GM15510 (cell line): ENCODE data around the gene PRRG4.

ENCODE experiments used
- POLR2A ChIP-seq: IDR thresholded peaks from 3 replicates; pipeline ENCODE4 v1.6.1; 2011; ENCODE audit warnings: borderline replicate concordance; ENCODE audit not compliant: insufficient read length; ENCODE audit errors: extremely low read depth

The PRRG4 gene

GRCh38 chr11:32861850-32862577 lies 32.3 kb downstream of the PRRG4 start:
- no peak for TF ChIP-seq POLR2A

GRCh38 chr11:32864555-32864954 lies 34.8 kb downstream of the PRRG4 start:
- no peak for TF ChIP-seq POLR2A

- TF ChIP-seq POLR2A = no peak
Observed at GRCh38 chr11:32870676-32871075, 40.9 kb downstream of the PRRG4 start.

- no peak for TF ChIP-seq POLR2A
Observed at GRCh38 chr11:32874132-32874531, 44.4 kb downstream of the PRRG4 start.

- TF ChIP-seq POLR2A = no peak
Observed at GRCh38 chr11:32881286-32881685, 51.6 kb downstream of the PRRG4 start.

- no peak for TF ChIP-seq POLR2A
Observed at GRCh38 chr11:32883421-32883820, 53.7 kb downstream of the PRRG4 start.

GRCh38 chr11:32884023-32884422 lies 54.3 kb downstream of the PRRG4 start:
- no peak for TF ChIP-seq POLR2A

- no peak for TF ChIP-seq POLR2A
Observed at GRCh38 chr11:32884770-32885384, 55.1 kb downstream of the PRRG4 start.

- TF ChIP-seq POLR2A = no peak
Observed at GRCh38 chr11:32885556-32885955, 55.8 kb downstream of the PRRG4 start.

- no peak for TF ChIP-seq POLR2A
Observed at GRCh38 chr11:32886180-32886579, 56.5 kb downstream of the PRRG4 start.

GRCh38 chr11:32888805-32889204 lies 59.1 kb downstream of the PRRG4 start:
- no peak for TF ChIP-seq POLR2A

GRCh38 chr11:32890843-32891656 lies 61.3 kb downstream of the PRRG4 start:
- TF ChIP-seq POLR2A = no peak

- no peak for TF ChIP-seq POLR2A
Observed at GRCh38 chr11:32891657-32892354, 62.1 kb downstream of the PRRG4 start.

GRCh38 chr11:32892355-32893092 lies 62.8 kb downstream of the PRRG4 start, which contains the start of gene QSER1:
QSER1 (plus strand) TSS chr11:32892811; CDS start chr11:32893126, 315 bp downstream.
- TF ChIP-seq POLR2A = peak; percentile 85
